Measurements from ENCODE around the gene RNF41. TPM values are rescaled to one million over a fixed set of nuclear protein-coding genes. Genes with fewer than 3 reads are reported as not detected.

Gene RNF41
- polyA plus RNA-seq, 1 of the 3 experiments (the other 2 are of a cell fraction): 127 TPM

DNA sequence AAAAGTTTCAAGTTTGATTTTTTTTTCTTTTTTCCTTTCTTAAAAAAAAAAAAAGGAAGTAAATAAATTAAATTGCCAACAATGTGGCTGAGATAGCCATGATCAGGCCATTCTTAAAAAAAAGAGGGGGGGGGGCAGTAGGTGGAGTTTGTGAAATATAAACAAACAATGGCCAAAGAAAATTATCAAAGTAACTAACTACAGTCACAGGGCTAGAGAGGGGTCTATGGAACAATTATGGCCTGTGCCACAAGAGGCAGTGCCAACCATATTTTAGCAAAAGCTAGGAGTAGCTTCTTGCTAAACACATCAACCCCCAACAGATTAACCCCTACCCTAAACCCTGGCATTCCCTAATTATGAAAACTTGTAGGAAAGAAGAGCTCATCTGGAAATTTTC is 16.3 kb downstream of the RNF41 start:
- Histone ChIP-seq H3K9ac (no peak overlapping the region), H3K27ac (ENCODE audit: low read depth in 2 of 2, low read length in 1 of 2) (0 out of 4 replicates have a peak overlapping the region, but pooled peaks of 1 of the 2 experiments have one; percentile 8), H3K36me3 (replicated peaks in 1 of 2; ENCODE audit: control insufficient read depth in 1 of 2, insufficient read depth in 2 of 2, low read length in 1 of 2) (peaks cover 45 to 52% of the 10 kb centered on the region in 2 experiments), H3K9me2 (no peaks in the 10 kb centered on the region), H3K4me2 (no peak overlapping the region), H3F3A (replicated peaks; ENCODE audit: insufficient read depth) (peaks cover 46% of the 10 kb centered on the region), H3K4me3 (ENCODE audit: low read depth in 2 of 2, low read length in 1 of 2) (no peak overlapping the region), H4K20me1 (ENCODE audit: insufficient read depth) (no peaks in the 10 kb centered on the region; the same call in 1 of the 2 replicates), H3K79me2 (ENCODE audit: insufficient read depth) (no peaks in the 10 kb centered on the region), H3K9me3 (no peaks in the 10 kb centered on the region), H3K4me1 (ENCODE audit: control insufficient read depth in 1 of 2, insufficient read depth in 2 of 2, low read depth in 1 of 2, low read length in 1 of 2) (no peaks in the 10 kb centered on the region; a peak in 1 of 4 replicates), H3K27me3 (ENCODE audit: insufficient read depth) (no peaks in the 10 kb centered on the region), H2AFZ (ENCODE audit: low read depth) (no peak overlapping the region)
- no peak for DNase-seq
- no peak for TF ChIP-seq FOXM1 (IDR thresholded peaks at IDR 0.05; ENCODE audit: low read depth)
- TF ChIP-seq, protein P1, sequence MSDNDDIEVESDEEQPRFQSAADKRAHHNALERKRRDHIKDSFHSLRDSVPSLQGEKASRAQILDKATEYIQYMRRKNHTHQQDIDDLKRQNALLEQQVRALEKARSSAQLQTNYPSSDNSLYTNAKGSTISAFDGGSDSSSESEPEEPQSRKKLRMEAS (IDR thresholded peaks at IDR 0.05; ENCODE audit: low read depth): no peak
- no peak for TF ChIP-seq RCOR1 (IDR thresholded peaks at IDR 0.05; ENCODE audit: low read length)
- no peak for TF ChIP-seq GABPA (IDR thresholded peaks at IDR 0.05; ENCODE audit: low read depth)
- no peak for TF ChIP-seq TAF1 (IDR thresholded peaks at IDR 0.05; ENCODE audit: borderline replicate concordance, low read depth, low read length)
- TF ChIP-seq, protein P2, sequence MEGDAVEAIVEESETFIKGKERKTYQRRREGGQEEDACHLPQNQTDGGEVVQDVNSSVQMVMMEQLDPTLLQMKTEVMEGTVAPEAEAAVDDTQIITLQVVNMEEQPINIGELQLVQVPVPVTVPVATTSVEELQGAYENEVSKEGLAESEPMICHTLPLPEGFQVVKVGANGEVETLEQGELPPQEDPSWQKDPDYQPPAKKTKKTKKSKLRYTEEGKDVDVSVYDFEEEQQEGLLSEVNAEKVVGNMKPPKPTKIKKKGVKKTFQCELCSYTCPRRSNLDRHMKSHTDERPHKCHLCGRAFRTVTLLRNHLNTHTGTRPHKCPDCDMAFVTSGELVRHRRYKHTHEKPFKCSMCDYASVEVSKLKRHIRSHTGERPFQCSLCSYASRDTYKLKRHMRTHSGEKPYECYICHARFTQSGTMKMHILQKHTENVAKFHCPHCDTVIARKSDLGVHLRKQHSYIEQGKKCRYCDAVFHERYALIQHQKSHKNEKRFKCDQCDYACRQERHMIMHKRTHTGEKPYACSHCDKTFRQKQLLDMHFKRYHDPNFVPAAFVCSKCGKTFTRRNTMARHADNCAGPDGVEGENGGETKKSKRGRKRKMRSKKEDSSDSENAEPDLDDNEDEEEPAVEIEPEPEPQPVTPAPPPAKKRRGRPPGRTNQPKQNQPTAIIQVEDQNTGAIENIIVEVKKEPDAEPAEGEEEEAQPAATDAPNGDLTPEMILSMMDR (IDR thresholded peaks at IDR 0.05): peak; percentile 39
- CTCF ChIA-PET: interaction anchor here (1.0 to 7.3 kb wide), 12 partner anchors 9 to 210 kb away, joined by 3 to 123 read pairs (median 4); partner anchors contain the start of genes ANKRD52, RNF41 and SMARCC2
- POLR2A ChIA-PET: interaction anchor here (3.8 kb wide), 1 partner anchor 16 kb away, joined by 23 read pairs; the partner anchor contains the start of gene RNF41

DNA sequence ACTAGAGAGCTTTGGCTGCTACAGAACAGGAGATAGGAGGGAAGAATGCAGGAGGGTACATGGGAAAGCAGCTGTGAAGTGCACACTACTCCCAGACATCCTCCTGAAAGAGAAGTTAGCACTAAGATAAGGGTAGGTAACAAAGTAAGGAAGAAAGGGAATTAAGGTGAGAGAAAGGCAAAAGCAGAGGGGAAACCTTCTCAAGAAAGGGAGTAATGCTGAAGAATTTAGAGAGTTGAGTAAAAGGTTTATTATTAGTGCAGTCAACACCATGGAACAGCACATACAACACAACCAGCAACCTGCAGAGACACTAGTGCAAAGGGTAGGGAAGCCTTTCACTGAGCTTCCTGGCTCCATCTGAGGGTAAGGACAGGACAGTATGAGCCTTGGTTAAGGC is 17.4 kb downstream of the RNF41 start:
- no peak overlapping the region for H3K9ac ChIP-seq
- peaks cover 35 to 43% of the 10 kb centered on the region in 2 experiments for H3K36me3 ChIP-seq (replicated peaks in 1 of 2; ENCODE audit: control insufficient read depth in 1 of 2, insufficient read depth in 2 of 2, low read length in 1 of 2)
- no peak overlapping the region for H2AFZ ChIP-seq (ENCODE audit: low read depth)
- no peak for DNase-seq
- H3K9me2 ChIP-seq: no peaks in the 10 kb centered on the region
- H3K4me3 ChIP-seq (ENCODE audit: low read depth in 2 of 2, low read length in 1 of 2): no peak overlapping the region
- H3K9me3 ChIP-seq: no peaks in the 10 kb centered on the region
- TF ChIP-seq RXRA (IDR thresholded peaks at IDR 0.05; ENCODE audit: borderline replicate concordance, low read depth) (no peak), FOXM1 (IDR thresholded peaks at IDR 0.05; ENCODE audit: low read depth) (no peak), MXI1 (IDR thresholded peaks at IDR 0.05; ENCODE audit: low read depth, low read length) (no peak), RCOR1 (IDR thresholded peaks at IDR 0.05; ENCODE audit: low read length) (no peak)
- TF ChIP-seq, protein P1 (IDR thresholded peaks at IDR 0.05; ENCODE audit: low read depth): no peak
- TF ChIP-seq, protein P3, sequence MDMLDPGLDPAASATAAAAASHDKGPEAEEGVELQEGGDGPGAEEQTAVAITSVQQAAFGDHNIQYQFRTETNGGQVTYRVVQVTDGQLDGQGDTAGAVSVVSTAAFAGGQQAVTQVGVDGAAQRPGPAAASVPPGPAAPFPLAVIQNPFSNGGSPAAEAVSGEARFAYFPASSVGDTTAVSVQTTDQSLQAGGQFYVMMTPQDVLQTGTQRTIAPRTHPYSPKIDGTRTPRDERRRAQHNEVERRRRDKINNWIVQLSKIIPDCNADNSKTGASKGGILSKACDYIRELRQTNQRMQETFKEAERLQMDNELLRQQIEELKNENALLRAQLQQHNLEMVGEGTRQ (IDR thresholded peaks at IDR 0.05; ENCODE audit: borderline replicate concordance, low read depth, low read length): no peak
- CTCF ChIA-PET: interaction anchor here (0.7 to 7.3 kb wide), 7 partner anchors 12 to 85 kb away, joined by 3 to 123 read pairs (median 4); partner anchors contain the start of genes ANKRD52, RNF41 and SMARCC2
- no peaks in the 10 kb centered on the region; a peak in 1 of 4 replicates for H3K4me1 ChIP-seq (ENCODE audit: control insufficient read depth in 1 of 2, insufficient read depth in 2 of 2, low read depth in 1 of 2, low read length in 1 of 2)
- H3K27ac ChIP-seq (ENCODE audit: low read depth in 2 of 2, low read length in 1 of 2): no peak overlapping the region
- POLR2A ChIA-PET: interaction anchor here (1.6 kb wide), 1 partner anchor 17 kb away, joined by 6 read pairs; the partner anchor contains the start of gene RNF41
- H3K27me3 ChIP-seq (ENCODE audit: insufficient read depth): no peaks in the 10 kb centered on the region
- H3F3A ChIP-seq (replicated peaks; ENCODE audit: insufficient read depth): peaks cover 46% of the 10 kb centered on the region
- H3K4me2 ChIP-seq: no peak overlapping the region
- no peaks in the 10 kb centered on the region for H3K79me2 ChIP-seq (ENCODE audit: insufficient read depth)
- H4K20me1 ChIP-seq (ENCODE audit: insufficient read depth): no peaks in the 10 kb centered on the region; the same call in 1 of the 2 replicates
